Measurements from ENCODE around the gene FILIP1L. TPM values are rescaled to one million over a fixed set of nuclear protein-coding genes. Genes with fewer than 3 reads are reported as not detected.

FILIP1L gene
- polyA plus RNA-seq, 3 donors, result 0.13 to 0.40 (median 0.25) TPM

GRCh38 chr3:100024520-100025303 lies 89.6 kb downstream of the FILIP1L start:
- Histone ChIP-seq H4K20me1 (ENCODE audit: insufficient read depth, low read length) (no peaks in the 10 kb centered on the region), H3K4me2 (replicated peaks; ENCODE audit: extremely low read depth, low read length, poor library complexity, severe bottlenecking) (no peak overlapping the region), H3K79me2 (ENCODE audit: insufficient read depth, low read length) (no peaks in the 10 kb centered on the region), H3K36me3 (replicated peaks in 1 of 2; ENCODE audit: control insufficient read depth in 1 of 2, insufficient read depth in 2 of 2, low read length in 2 of 2) (no peaks in the 10 kb centered on the region), H3K27me3 (ENCODE audit: control insufficient read depth in 2 of 2, insufficient read depth in 2 of 2, low read length in 2 of 2) (no peaks in the 10 kb centered on the region), H3K27ac (ENCODE audit: low read depth in 1 of 2, low read length in 2 of 2) (no peak overlapping the region), H3K4me1 (ENCODE audit: control insufficient read depth in 1 of 2, insufficient read depth in 2 of 2, low read length in 2 of 2) (no peaks in the 10 kb centered on the region), H3K9me3 (replicated peaks in 1 of 2; ENCODE audit: control insufficient read depth in 1 of 2, insufficient read depth in 1 of 2, low read length in 2 of 2) (no peaks in the 10 kb centered on the region), H2AFZ (ENCODE audit: insufficient read depth, low read depth, low read length, poor library complexity, severe bottlenecking) (no peak overlapping the region), H3K9ac (ENCODE audit: insufficient read depth, low read length, poor library complexity, severe bottlenecking) (no peak overlapping the region), H3K4me3 (replicated peaks in 1 of 3; ENCODE audit: low read depth in 2 of 3, low read length in 3 of 3) (no peak overlapping the region)
- intact Hi-C loops (cut with micrococcal nuclease), result no loop called here
- no peaks in the 10 kb centered on the region for H3K36me3 Mint-ChIP-seq
- TF ChIP-seq CTCF (IDR thresholded peaks at IDR 0.05), result no peak
- no peak overlapping the region for H3K27ac Mint-ChIP-seq
- no peaks in the 10 kb centered on the region for H3K9me3 Mint-ChIP-seq
- no peaks in the 10 kb centered on the region for H3K27me3 Mint-ChIP-seq (ENCODE audit: low read depth in 3 of 3)
- H3K4me1 Mint-ChIP-seq, result no peaks in the 10 kb centered on the region
- H3K4me3 Mint-ChIP-seq, result no peak overlapping the region
- WGBS (ENCODE audit: insufficient coverage), result 91% methylated on average over 1 of the region's 7 CpGs
- no peak for DNase-seq

GRCh38 chr3:100023595-100023994 lies 90.7 kb downstream of the FILIP1L start:
- Mint-ChIP-seq H3K27ac (no peak overlapping the region), H3K27me3 (ENCODE audit: low read depth in 3 of 3) (no peaks in the 10 kb centered on the region), H3K4me3 (no peak overlapping the region), H3K9me3 (no peaks in the 10 kb centered on the region), H3K36me3 (no peaks in the 10 kb centered on the region), H3K4me1 (no peaks in the 10 kb centered on the region)
- TF ChIP-seq CTCF (IDR thresholded peaks at IDR 0.05), result no peak
- Histone ChIP-seq H3K4me2 (replicated peaks; ENCODE audit: extremely low read depth, low read length, poor library complexity, severe bottlenecking) (no peak overlapping the region), H3K27me3 (ENCODE audit: control insufficient read depth in 2 of 2, insufficient read depth in 2 of 2, low read length in 2 of 2) (no peaks in the 10 kb centered on the region), H3K79me2 (ENCODE audit: insufficient read depth, low read length) (no peaks in the 10 kb centered on the region), H3K4me3 (replicated peaks in 1 of 3; ENCODE audit: low read depth in 2 of 3, low read length in 3 of 3) (no peak overlapping the region), H4K20me1 (ENCODE audit: insufficient read depth, low read length) (no peaks in the 10 kb centered on the region), H3K9me3 (replicated peaks in 1 of 2; ENCODE audit: control insufficient read depth in 1 of 2, insufficient read depth in 1 of 2, low read length in 2 of 2) (no peaks in the 10 kb centered on the region), H3K9ac (ENCODE audit: insufficient read depth, low read length, poor library complexity, severe bottlenecking) (no peak overlapping the region), H3K4me1 (ENCODE audit: control insufficient read depth in 1 of 2, insufficient read depth in 2 of 2, low read length in 2 of 2) (no peaks in the 10 kb centered on the region), H3K36me3 (replicated peaks in 1 of 2; ENCODE audit: control insufficient read depth in 1 of 2, insufficient read depth in 2 of 2, low read length in 2 of 2) (no peaks in the 10 kb centered on the region), H3K27ac (ENCODE audit: low read depth in 1 of 2, low read length in 2 of 2) (no peak overlapping the region), H2AFZ (ENCODE audit: insufficient read depth, low read depth, low read length, poor library complexity, severe bottlenecking) (no peak overlapping the region)
- intact Hi-C loops (cut with micrococcal nuclease), result no loop called here
- WGBS (ENCODE audit: insufficient coverage), result no CpG with 5 or more reads among the region's 1 CpG
- no peak for DNase-seq

Data from CD14-positive monocyte (primary cell).